AG20443 (cell line): ENCODE results near the gene DAD1.
A peak's percentile ranks its signal among the peaks of the same experiment; 100 is the strongest.
"Not testable (repeated sequence)": the region's sequence is repeated elsewhere in the genome, so short reads cannot be mapped to it uniquely, and the experiment has no call there.

Experiments used
- DNase-seq: peaks from one replicate; pipeline ENCODE4 v3.0.0; 2012; ENCODE audit warnings: low spot score, mixed read lengths

Gene DAD1

DNA sequence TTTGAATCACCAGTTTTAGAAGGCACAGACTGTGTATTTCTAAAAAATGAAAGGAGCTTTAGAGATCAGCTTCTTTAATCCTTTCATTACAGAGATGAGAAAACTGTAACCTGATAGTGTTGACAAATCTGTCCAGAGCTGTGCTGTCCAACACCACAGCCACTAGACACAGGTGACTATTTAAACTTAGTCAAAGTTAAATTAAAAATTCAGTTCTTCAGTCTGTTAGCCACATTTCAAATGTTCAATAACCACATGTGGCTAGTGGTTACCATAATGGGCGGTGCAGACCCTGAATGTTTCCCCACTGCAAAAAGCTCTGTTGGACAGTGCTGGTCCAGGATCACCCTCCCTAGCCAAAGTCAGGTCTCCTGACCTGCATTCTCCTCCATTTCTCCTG lies 21.6 kb downstream of the DAD1 start:
- DNase-seq: no peak

DNA sequence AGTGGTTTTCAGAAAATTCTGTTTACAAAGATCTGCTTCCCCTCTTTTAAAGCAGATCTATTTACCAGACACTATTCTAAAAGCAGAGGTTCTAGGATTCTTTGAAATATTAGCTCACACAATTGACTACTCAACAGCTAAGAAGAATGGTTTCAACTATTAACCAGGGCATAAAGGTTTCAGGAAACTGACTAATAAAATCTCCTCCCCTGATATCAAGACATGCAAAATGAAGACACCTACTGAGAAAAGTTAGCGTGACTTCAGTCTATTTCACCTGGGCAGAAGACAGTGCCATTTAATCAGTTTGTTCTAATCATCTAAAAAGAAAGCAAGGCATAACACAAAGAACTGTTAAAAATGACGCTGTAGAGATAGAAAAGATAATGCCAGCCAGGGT lies 22.2 kb downstream of the DAD1 start:
- DNase-seq: no peak

DNA sequence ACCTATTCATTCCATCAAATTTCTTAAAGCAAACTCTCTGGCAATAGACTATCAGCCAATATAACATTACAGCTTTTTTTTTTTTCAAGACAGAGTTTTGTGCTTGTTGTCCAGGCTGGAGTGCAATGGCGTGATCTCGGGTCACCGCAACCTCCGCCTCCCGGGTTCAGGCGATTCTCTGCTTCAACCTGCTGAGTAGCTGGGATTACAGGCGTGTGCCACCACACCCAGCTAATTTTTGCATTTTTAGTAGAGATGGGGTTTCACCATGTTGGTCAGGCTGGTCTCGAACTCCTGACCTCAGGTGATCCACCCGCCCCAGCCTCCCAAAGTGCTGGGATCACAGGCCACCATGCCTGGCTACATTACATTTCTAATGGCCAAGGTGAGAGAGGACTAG lies 22.8 kb downstream of the DAD1 start:
- DNase-seq: not testable (repeated sequence)

DNA sequence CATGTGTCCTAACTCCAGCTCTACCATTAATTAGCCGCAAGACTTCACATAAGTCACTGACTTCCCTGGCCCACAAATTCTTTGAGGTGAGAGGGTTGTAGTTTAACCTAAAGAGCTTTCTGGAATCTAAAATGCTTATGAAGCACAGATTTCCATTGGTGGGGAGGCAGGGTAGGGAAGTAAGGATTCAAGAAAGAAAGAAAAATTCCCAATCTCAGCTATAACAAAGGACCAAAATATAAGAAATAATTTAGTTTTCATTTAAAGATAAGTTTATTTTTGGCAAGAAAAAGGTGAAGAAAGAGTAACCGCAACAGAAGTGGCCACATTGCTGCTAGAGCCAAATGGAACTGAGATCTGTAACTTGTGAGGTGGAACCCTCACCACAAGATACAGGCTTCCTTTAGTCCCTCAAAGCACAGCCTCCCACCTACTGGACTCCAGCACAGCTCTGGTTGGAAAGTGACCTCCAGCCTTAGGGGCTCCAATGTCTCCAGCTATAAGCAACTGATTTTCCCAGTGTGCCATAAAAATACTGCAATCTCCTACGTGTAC lies 23.6 kb downstream of the DAD1 start:
- DNase-seq: no peak

DNA sequence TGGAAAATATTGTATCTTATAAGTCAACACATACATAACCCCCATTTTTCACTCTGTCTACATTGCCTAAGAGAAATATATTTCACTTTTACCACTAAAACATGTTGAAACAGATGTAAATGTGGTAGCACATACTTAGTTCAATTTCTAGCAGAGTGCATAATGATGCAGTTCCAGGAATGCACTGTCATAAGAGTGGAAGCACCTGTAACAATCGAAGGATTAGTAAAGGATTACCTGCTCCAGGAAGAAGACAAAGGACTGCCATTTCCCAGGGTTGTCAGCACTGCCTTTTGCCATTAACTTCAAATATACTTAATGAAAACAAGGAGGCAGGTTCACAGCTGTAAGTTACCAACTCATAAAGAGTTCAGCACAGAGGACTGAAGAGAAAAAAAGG lies 24.6 kb downstream of the DAD1 start:
- no peak for DNase-seq

DNA sequence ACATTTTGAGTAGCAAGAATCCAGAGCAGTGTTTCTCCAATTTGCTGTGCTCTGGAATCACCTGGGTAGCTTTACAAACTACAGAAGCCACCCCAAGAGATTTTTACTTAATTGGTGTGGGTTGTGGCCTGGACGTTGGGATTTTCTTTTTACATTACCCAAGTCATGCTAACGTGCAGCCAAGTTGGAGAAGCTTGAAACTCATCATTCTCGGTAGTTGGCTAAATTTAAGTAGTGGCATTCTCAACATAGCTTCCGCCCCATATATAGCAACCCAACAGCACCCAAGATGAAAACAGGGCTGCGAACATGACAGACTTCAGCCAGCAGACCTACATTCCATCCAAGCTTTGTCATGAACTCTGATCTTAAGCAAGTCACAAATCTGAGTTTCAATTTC lies 25.0 kb downstream of the DAD1 start:
- DNase-seq: no peak

DNA sequence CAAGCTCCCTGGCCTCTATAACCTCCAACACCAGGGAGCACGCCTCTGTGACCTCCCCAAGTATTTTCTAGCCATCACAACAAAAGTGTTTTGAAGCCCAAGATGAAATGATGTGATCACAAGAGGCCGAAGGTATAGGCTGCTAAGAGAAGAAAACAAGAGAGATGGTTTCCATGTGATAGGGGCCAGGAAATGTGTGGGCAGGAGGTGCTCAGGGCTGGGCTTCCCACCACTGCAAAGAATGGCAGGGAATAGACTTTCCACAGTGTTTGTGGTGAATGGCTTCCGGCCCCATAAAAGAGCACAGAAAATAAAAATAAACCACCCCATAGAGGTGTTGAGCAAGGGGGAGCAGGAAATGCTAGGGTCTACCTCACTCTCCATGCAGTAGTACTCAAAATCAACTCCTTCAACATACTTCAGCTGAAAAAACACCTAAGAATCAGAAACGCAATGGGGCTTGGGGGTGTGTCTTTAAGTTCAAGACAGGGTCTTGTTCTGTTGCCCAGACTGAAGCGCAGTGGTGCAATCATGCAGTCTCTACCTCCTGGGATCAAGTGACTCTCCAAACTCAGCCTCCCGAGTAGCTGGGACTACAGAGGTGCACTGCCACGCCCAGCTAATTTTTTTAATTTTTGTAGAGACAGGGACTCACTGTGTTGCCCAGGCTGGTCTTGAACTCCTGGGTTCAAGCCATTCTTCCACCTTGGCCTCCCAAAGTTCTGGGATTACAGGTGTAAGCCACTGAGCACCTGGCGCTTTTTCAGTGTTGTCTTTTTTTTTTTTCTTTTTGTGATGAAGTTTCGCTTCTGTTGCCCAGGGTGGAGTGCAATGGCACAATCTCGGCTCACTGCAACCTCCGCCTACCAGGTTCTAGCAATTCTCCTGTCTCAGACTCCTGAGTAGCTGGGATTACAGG lies 27.1 kb downstream of the DAD1 start:
- DNase-seq: no peak

DNA sequence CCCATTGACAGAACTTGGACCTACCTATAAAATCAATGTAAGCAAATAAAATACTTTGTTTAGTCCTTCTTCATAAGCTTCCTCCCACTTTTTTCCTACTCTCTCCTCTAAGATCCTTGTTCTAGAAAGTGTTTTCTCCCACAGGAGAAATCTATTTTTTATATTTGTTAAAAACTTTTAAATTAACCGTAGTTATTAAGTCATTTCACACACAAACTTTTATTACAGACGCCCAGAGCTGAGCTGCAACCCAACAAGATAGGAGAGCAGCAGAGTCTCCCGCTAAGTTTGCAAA lies 27.7 kb downstream of the DAD1 start:
- DNase-seq: no peak

DNA sequence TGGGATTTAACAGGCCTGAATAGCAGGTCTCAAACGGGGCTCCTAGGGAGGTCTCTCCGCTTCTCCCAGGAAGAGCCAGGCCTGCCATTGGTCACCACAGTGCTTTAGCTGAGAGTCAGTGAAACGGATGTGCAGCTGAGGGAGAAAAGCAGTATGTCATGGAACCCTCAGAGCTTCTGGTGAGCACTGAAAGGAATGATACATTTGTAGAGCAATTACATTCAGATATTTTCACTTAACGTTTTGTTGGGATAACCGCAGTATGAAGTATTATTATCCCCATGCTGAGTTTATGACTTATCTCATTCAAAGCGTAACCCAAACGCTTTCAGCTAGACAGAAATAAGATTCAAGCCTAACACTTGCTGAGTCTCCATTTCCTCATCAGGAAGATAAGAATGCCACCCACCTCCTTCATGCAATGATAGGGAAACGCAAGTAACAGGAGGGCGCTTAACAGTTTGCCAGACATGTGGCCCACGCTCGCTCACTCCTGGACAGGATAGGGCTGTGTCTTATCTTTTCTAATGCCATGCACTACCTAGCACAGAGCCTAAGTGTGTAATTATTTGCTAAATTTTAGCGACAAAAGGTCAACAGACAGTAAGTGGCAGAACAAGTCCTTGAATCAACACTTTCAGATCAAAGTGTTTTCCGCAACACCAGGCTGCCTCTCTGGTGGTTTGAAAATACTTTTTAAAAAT lies 28.2 kb downstream of the DAD1 start:
- DNase-seq: no peak

DNA sequence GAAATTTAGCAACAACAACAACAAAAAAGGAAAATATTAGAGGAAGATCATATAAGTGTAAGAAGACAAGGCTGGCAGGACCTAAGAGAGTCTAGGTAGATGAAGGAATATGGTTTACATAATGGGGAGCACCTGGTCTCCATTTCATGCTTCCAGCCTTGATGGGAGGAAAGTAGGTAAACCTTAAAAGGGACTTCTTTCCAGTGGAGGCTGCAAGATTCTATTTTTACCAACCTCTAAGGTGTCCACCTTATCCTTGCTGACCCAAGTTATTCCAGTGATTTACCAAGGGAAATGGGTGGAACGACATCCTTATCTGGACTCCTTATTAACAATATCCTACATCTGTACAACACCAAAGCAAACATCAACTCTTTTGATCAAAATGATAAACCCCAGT lies 30.0 kb downstream of the DAD1 start:
- no peak for DNase-seq

DNA sequence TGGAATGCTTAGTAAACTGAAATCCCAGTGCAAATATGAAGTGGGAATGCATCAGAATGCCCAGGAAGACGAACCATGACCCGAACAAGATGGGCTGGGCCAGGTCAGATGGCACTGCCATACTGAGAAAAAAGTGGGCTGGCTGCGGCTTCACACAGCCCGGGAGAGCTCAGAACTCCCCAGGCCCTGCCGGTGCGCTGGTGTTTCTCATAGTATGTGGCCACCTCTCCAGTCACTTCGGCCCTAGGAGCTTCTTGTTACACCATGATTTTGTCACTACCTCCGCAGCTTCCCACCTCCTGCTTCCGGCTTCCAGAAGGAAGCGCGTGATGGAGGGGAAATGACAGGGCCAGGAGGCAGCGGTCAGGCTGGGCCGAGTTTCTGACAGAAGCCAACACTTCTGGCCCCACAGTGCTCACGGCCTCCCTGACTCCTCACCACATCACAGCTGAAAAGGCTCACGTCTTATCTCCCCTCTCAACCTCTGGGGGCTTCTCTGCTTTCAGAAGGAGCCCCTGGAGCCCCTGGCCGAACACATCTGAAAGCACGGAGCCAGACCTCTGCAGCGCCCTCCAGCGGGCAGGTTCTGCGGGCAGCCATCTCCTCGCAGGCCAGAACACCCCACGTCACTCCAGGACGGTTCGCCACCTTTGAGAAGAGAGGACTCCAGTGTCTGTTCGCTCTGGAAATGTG lies 30.7 kb downstream of the DAD1 start:
- DNase-seq: no peak

DNA sequence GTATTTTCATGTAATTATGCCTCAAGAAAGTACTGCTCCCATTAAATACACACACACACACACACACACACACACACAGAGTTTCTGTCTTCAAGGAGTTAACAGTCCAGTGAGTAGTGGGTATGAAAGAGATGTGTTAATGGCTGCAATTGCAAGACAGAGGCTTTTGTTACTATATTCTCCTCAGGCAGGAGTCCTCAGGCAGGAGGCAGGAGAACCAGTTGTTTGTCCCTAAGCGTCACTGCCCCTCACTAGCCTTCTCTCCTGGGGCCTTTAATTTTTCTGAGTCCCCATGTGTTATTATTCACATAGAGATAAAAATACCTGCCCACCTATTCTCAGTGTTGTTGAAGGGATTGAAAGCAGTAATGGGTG lies 31.2 kb downstream of the DAD1 start:
- no peak for DNase-seq

DNA sequence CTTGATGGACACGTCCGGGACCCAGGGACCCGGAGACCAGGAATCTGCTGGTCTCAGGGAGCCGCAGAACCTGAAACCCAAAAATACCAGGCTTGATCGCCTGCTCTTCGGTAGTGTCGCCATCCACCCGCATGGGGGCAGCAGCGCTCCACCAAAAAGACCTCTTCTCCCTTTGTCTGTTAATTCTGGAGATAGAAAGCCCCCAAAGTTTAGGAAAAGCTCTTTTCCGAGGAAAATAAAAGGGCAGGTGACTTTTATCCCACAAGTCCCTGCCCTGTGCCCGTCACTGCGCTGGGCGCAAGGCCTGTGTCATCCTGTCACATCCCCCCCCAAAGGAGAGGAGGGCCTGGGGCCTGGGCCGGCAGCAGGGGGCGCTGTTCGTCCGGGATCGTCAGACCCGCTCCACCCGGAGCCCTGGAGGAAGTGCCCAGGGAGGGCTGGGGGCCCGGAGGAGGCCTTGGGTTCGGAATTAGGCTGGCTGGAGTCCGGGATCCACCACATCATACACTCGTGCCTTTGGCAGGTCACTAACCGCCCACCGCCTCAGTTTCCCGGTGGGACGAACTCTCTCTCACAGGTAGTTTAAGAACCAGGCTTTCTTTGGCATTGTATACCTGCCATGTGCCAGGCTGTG lies 31.9 kb downstream of the DAD1 start:
- peak; percentile 92 for DNase-seq

DNA sequence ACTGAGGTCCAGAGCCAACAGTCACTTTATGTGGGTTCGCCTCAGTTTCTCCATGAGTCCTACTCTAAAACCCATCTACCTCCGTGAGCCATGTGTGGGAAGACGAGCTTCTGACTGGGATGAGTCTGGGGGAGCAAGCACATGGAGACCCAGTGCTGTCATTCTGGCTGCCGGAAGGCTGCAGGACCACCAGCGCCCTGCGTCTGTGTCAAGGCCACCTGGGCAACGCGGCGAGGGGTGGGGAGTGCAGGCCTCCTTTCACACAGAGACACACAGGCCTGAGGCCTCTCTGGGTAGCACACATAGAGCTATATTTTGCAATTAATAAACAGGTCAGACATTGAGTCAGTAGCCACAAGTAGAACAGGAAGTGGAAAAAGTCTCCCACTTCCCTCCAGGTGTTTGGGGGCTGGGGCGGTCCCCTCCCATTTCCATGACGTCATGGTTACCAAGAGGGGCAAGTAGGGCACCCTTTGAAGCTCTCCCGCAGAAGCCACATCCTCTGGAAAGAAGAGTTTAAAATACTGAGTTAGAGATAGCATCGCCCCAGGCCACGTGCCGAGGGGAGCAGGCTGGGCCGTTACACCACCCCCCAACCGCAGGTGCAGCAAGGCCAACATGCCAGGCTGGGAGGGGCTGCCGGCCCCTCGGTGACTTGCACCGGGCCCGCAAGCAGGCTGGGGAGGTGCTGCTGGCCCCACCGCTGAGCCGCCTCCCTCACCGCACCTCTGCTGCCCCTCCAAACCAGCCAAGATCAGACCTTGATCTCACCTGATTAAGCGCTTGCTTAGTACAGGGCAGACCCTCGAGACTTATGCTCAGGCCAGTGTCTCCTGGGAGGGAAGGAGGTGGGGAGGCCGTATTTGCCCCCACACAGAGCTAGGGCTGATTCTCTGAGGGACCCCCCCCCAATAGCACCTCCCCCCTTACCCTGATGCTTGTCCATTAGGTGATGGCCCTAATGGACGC lies 32.7 kb downstream of the DAD1 start:
- DNase-seq: no peak

DNA sequence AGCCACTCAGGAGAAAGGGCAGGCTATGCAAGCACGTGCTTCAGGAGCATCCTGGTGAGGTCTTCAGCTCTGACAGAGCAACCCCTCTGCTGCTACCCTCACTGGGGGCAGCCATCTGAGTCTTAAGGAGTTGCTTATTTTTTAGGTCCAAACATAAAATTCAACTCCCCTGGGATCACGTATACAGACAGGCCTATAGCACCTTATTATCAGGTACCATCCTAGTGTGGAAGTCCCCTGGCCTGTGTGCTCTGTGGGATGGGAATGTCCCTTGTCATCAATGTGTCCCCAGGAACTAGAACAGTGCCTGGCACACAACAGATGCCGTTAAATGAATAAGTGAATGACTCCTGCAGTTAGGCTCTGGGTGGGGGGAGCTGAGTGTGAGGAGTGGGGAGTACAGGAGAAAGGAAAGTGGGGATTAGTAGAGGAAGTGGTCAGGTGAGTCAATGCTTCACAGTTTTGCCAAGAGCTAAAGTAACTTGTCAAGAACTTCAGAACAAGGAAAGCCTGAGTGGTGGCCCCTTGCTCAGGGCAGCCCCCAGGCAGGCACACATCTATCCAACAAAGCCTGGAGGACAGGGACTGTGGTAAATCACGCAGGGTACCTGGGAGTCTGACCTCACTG lies 33.5 kb downstream of the DAD1 start:
- no peak for DNase-seq

DNA sequence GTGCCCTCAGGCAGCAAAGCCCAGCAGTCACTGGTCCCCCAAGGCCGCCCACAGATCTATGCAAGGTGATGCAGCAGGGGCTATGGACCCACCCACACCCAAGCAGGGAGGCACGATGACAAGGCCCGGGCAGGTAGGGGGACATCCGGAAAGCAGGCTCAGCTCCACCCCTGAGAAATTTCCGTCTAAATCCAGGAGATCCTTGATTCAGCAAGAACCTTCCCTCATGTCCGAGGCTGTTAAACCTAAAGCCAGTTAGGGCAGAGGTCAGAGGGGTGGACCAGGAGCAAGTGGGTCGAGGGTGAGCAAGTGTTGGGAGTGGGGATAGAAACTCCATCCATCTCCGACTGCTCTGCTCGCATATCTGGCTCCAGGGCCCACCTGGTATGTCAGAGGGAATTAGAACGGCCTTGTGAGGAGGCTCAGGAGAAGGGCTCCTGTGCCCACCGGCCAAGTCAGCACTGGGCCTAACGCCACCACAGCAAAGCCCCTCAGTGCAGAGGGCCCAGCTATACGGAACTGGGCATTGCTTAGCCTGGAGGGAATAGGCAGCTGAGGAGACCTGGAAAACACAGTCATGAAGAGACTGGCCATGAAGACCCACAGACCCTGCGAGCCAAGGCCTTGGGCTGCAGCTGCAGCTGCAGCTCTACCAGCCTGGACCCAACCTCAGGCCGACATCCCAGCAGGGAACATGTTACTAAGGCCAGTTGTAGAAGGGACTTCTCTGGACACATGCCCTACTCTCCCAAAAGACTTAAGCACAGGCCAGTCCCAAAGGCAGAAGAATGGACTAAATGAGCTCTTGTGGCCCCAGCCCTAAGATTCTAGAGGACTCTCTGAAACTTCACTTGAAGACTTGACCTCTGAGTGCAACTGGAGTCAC lies 34.3 kb downstream of the DAD1 start:
- DNase-seq: no peak

DNA sequence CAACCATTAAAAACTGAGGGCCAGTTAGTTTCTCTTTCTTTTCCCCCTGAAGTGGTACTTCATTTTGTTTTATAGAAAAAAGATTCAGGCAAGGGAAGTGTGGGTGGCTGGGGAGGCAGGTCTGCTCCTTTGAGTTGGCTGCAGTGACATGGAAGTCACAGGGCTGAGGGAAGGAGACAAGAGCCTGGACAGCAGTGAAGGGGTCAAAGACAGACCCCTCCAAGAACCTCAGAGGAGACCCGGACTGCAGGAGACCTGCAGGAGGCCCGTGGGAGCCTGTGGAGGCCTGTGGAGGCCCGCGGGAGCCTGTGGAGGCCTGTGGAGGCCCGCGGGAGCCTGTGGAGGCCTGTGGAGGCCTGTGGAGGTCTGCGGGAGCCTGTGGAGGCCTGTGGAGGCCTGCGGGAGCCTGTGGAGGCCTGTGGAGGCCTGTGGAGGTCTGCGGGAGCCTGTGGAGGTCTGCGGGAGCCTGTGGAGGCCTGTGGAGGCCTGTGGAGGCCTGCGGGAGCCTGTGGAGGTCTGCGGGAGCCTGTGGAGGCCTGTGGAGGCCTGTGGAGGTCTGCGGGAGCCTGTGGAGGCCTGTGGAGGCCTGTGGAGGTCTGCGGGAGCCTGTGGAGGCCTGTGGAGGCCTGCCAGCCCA lies 35.0 kb downstream of the DAD1 start:
- DNase-seq: not testable (repeated sequence)

DNA sequence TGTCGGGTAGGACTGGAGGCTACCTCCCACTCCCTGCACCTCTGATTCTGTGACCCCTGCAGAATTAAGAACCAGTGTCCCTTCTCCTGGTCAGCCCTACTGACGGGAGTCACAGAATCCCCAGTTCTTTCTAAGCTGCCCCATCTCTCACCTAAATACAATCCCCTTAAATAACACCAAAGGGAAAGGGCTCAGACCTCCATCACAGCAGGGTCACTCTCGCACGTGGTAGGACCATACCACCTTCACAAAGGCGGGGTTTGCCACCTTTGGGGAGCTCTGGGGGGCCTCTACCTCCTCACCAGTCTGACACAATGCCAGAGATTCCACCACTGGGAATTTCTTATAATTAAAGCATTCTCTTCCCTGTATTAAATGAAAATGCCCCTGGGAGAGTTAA lies 35.6 kb downstream of the DAD1 start:
- DNase-seq: no peak

DNA sequence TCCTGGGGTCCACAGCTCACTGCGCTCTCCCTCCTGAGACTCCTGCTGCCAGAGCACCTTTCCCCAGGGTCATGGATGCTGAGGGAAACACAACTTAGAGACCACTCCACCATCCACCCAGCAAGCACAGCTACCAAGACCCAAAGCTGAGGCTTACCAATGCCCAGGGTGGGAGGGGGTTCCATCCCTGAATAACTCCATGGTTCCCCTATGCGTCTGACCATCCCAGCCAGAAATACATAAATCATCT lies 36.3 kb downstream of the DAD1 start:
- no peak for DNase-seq
